ENCODE measurements around the gene CYLD.

The CYLD gene

DNA sequence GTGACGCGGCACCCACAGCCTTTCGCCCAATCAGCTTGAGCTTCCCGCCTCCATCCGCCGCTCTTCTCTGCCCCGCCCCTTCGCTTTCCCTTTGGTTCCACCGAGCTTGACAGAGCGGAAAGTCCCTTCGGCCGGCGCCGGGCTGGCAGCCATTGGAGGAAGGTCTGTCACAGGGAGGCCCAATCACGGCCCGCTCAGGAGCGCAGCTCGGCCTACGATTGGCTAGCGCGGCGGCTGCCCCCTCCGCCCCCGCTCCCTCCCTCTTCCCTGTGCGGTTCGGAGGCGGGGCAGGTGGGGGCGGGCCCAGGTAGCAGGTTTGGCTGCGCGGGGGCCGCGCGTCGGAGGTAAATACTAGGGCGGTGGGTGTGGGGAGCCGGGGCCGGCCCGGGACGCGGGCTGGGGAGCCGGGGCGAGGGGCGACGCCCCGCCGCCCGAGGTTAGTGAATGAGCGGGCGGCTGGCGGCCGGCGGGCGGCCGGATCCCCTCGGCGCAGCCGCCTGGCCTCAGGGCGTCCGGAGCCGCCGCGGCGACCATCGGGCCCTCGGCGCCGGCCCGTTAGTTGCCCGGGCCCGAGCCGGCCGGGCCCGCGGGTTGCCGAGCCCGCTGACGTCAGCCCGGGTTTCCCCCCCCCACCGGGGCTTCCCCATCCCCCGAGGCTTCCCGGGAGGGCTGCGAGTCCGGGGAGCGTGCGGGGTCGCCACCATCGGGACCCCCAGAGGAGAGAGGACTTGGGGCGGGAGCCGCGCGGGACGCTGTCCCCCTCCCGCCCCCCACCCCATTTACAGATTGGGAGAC is at the start of gene CYLD:
CYLD (plus strand) TSS at position 306 of the 795 bp plus-strand sequence. CDS start 7,613 bp downstream, outside the sequence.
- DNase-seq (ENCODE audit: low spot score), result peak; percentile 100

DNA sequence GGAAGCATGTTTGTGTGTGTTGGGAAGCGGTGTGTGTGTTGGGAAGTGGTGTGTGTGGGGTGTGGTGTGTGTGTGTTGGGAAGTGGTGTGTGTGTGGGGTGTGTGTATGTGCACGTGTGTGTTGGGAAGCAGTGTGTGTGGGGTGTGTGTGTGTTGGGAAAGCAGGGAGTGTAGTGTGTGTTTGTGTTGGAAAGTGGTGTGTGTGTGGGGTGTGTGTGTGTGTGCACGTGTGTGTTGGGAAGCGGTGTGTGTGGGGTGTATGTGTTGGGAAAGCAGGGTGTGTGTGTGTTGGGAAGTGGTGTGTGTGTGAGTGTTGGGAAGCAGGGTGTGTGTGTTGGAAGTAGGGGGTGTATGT is 49.3 kb upstream of the CYLD start:
- no peak for DNase-seq (ENCODE audit: low spot score)

DNA sequence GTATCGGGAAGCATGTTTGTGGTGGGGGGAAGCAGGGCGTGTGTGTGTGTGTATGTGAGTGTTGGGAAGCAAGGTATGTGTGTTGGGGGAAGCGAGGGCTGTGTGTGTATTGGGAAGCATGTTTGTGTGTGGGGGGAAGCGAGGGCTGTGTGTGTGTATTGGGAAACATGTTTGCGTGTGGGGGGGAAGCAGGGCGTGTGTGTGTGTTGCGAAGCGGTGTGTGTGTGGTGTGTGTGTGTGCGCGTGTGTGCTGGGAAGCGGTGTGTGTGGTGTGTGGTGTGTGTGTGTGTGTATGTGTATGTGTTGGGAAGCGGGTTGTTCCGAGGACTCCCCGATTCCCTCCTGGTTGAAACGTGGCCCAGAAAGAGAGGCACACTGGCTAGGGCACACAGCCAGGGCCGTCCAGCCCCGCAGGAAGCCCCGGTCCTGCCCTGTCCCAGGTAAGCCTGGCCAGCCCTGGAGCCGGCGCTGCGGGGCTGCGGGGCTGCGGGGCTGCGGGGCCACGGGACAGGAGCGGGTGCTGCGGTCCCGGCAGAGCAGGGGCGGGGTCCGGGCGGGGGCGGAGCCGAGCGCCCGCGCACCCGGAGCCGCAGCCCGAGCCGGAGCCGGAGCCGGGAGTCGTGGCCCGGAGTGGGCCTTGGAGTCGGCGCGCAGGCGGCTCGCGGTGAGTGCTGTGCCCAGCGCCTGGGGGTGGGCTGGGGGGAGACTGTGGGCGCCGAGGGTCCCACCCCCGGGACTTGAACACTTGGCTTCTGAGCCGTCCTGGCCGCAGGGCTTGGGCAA is 48.7 kb upstream of the CYLD start, which contains the start of gene NOD2:
NOD2 (plus strand) TSS at position 608 of the 783 bp plus-strand sequence. CDS start 5,890 bp downstream, outside the sequence.
- DNase-seq (ENCODE audit: low spot score), result no peak

DNA sequence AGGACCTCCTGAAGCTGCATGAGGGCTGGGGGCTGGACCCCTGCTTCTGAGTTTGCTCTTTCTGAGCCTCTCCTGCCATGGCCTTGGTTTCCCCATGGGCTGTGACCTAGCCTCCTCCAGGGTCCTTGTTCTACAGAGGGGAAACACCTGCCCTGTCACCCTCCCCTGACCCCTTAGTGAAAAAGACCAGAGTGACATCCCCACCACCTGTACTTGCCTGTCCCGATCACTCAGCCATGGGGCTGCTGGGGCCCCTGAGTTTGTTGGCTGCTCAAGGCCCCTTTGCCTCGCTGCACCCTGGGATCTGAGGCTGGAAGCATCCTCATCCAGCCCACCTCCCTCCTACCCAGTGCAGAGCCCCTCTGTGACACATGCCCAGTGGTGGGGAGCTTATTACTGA is 47.7 kb upstream of the CYLD start:
- no peak for DNase-seq (ENCODE audit: low spot score)

GRCh38 chr16:50695017-50696000 is 46.6 kb upstream of the CYLD start:
- DNase-seq (ENCODE audit: low spot score), result no peak

- peak; percentile 19 for DNase-seq (ENCODE audit: low spot score)
Observed at GRCh38 chr16:50696126-50696525, 45.8 kb upstream of the CYLD start.

DNA sequence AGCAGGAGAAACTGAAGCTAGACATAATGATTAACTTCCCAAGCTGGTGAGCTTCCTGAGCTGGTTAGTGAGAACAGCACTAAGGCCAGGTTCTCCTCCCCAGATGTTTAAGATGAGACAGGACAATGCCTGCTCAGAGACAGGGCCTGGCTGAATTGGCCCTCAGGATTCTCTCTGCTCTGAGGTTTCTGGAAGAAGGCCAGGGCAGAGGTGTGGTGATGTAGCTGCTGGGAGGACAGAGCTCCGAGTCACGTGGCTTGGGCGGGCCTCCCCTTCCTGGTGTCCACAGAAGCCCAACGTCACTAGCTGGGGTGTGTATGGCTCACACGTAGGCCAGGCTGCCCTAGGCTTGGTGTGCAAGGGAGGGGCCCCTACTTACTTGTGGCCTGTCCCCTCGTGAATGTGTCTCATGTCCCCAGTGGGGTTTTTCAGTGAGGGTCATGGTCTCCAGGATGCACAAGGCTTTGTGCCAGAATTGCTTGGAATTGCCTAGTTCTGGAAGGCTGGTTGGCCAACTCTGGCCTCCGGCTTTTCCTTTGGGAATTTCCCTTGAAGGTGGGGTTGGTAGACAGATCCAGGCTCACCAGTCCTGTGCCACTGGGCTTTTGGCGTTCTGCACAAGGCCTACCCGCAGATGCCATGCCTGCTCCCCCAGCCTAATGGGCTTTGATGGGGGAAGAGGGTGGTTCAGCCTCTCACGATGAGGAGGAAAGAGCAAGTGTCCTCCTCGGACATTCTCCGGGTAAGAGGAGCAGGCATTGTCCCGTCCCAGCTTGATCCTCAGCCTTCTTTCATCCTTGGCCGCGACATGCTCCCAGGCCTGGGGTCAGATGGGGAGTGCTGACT is 45.1 kb upstream of the CYLD start:
- peak; percentile 66 for DNase-seq (ENCODE audit: low spot score)

DNA sequence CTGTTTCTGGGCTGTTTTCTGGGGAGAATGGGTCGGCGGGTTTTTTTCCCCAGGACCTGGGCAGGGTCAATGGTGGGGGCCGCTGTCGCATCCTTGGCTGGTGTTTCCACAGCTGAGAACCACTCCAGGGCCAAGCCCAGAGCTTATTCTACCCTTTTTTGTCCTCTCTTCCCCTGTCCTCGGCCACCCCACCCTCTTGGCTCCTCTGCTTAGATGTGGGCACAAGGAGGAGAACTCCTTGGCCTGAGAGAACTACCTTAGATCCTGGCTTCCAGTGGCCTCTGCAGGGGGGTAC is 44.5 kb upstream of the CYLD start:
- DNase-seq (ENCODE audit: low spot score), result no peak

GRCh38 chr16:50697881-50698767 is 43.8 kb upstream of the CYLD start:
- DNase-seq (ENCODE audit: low spot score), result peak; percentile 46

DNA sequence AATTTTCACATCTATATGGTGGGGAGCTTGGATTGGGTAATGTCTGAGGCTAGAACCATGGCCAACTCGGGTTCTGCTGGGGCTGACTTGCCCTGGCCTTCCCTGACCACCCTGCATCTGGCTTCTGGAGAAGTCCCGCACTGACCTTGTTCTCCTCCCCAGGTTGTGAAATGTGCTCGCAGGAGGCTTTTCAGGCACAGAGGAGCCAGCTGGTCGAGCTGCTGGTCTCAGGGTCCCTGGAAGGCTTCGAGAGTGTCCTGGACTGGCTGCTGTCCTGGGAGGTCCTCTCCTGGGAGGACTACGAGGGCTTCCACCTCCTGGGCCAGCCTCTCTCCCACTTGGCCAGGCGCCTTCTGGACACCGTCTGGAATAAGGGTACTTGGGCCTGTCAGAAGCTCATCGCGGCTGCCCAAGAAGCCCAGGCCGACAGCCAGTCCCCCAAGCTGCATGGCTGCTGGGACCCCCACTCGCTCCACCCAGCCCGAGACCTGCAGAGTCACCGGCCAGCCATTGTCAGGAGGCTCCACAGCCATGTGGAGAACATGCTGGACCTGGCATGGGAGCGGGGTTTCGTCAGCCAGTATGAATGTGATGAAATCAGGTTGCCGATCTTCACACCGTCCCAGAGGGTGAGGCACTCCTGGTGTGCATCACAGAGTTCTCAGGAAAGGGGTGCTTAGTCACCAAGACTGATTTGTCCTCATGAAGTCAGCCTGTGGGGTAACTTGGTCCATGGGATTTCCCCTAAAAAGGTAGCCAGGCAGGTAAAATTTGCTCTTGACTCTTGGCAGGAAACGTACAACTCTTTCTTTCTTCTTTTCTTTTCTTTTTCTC is 42.3 kb upstream of the CYLD start:
- peak; percentile 76 for DNase-seq (ENCODE audit: low spot score)

DNA sequence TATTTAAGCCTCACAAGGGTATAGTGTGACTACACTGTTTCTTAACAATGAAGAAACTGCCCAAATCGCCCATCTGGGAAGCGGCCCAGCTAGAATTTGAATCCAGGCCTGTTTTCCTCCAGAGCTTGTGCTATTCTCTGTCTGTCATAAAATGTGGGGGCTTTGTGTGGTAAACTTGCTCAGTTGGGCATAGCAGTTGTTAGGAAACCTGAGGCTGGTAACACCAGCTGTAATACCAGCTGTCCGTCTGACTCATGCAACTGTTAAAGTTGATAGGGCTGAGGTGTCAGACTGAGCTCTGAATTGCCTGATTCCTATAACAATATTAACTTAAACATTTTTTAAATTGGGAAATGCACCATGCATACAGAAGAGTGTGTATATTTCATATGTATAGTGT is 39.2 kb upstream of the CYLD start:
- DNase-seq (ENCODE audit: low spot score), result peak; percentile 41

DNA sequence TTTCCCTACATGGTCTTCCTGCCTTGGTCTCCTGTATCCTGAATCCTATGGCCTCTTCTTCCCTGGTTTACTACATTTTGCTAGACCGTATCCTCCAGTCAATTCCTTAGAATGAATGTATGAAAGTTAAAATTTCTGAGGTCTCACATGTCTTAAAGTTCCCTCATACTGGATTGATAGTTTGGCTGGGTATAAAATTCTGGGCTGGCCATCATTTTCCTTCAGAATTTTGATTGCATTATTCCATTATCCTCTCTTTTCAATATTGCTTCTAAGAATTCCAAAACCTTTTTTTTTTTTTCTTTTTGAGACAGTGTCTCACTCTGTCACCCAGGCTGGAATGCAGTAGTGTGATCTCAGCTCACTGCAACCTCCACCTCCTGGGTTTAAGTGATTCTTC is 37.6 kb upstream of the CYLD start:
- no peak for DNase-seq (ENCODE audit: low spot score)

DNA sequence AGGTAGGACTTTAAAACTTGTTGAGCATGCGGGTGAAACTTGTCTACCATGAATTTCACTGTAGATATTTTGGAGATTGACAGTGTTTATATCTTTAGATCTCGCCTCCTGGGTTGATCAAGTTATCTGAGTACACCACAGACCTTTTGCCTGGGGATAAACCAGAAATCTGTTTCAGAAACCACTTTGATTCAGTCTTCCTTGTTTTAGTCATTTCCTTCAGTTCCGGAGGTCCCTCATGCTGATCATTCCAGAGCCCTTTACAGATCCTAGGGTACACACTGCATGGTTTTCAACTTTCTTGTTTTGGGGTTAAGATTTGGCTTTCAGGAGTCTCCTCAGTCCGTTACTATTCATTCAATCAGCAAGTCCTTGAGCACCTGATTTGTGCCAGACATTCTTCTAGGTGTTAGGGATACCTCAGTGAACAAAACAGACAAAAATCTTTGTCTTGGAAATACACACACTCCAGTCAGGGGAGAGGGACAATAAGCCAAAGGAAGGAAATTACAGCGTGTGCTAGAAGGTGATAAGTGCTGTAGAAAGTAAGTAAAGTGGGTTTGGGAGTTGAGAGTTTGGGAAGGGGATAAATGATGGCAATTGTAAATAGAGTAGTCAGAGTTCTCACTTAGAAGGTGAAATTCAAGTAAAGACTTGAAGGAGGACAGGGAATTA is 36.3 kb upstream of the CYLD start:
- no peak for DNase-seq (ENCODE audit: low spot score)

DNA sequence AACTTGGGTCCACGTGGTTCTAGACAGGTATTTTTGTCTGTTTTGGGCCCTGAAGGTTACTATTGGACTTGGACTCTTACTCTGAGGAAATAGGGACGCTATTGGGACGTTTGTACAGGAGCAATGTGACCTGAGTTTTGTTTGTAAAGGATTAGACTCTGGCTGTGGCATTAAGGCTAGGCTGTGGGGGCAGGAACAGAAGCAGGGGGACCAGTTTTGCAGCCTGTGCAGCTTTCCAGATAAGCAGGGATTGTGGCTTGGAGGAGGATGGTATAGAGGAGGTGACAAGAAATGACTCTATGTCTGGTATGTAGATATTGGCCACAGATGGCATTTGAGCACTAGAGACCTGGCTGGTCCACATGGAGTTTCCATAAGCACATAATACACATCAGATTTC is 35.6 kb upstream of the CYLD start:
- no peak for DNase-seq (ENCODE audit: low spot score)

- DNase-seq (ENCODE audit: low spot score), result peak; percentile 50
Observed at GRCh38 chr16:50708373-50709060, 33.4 kb upstream of the CYLD start.

DNA sequence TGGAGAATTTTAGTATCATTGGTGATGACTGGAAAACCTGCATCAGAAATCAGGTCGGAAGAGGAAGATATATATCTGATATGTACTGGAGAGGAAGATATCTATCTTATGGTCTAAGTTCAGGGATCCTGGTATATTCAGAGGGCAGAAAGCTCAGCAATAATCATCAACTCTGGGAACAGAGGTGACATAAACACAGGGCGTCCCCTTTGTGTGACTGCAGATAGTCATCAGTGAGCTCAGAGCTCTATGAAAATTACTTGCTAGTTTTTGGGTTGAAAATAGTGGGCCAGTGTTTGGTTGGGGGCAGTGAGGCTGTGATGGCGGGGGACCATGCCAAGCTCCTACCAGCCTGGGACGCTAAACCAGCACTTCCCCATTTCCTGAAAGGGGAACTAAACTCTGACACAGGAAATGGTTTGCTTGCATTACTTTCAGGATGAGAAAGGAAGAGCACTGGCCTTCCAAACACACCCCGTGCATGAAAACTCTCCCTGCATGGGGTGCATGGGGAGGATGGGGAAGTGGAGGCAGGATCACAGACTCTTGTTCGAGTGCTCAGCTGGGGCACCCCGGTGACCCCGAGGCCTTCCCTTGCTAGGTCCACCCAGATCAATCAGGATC is 32.7 kb upstream of the CYLD start:
- peak; percentile 19 for DNase-seq (ENCODE audit: low spot score)

- DNase-seq (ENCODE audit: low spot score), result no peak
Observed at GRCh38 chr16:50709980-50710379, 31.9 kb upstream of the CYLD start.

DNA sequence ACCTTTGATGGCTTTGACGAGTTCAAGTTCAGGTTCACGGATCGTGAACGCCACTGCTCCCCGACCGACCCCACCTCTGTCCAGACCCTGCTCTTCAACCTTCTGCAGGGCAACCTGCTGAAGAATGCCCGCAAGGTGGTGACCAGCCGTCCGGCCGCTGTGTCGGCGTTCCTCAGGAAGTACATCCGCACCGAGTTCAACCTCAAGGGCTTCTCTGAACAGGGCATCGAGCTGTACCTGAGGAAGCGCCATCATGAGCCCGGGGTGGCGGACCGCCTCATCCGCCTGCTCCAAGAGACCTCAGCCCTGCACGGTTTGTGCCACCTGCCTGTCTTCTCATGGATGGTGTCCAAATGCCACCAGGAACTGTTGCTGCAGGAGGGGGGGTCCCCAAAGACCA is 30.8 kb upstream of the CYLD start:
- no peak for DNase-seq (ENCODE audit: low spot score)
